Smooth muscle cell (in vitro differentiated cells): ENCODE data around the gene LRP1-AS. TPM values are rescaled to one million over a fixed set of nuclear protein-coding genes. Genes with fewer than 3 reads are reported as not detected.

ENCODE experiments used
- DNase-seq: peaks from one replicate; lab custom pipeline; 2025; ENCODE audit not compliant: unreplicated experiment; lab: John Stamatoyannopoulos, UW
- H2AFZ ChIP-seq: fragments of 200-600 bp; sonication (generic); 2 replicates; pipeline ENCODE4 v1.6.0; 2016; ENCODE audit warnings: antibody characterized with exemption, low read depth, mild to moderate bottlenecking
- H3F3A ChIP-seq: fragments of 200-600 bp; sonication (generic); 2 replicates; pipeline ENCODE4 v1.6.0; 2017; ENCODE audit warnings: antibody characterized with exemption, low read depth
- H3K27ac ChIP-seq: fragments of 200-600 bp; sonication (generic); 2 replicates; pipeline ENCODE4 v1.5.1; 2016; ENCODE audit warnings: low read depth, mild to moderate bottlenecking
- H3K27me3 ChIP-seq: fragments of 200-600 bp; sonication (generic); 2 replicates; pipeline ENCODE4 v1.6.1; 2016; ENCODE audit warnings: low read depth, mild to moderate bottlenecking
- H3K36me3 ChIP-seq: fragments of 200-600 bp; sonication (generic); 2 replicates; pipeline ENCODE4 v1.5.1; 2016; ENCODE audit warnings: low read depth
- H3K4me1 ChIP-seq: fragments of 200-600 bp; sonication (generic); 2 replicates; pipeline ENCODE4 v1.5.1; 2016; ENCODE audit warnings: low read depth
- H3K4me2 ChIP-seq: fragments of 200-600 bp; sonication (generic); 2 replicates; pipeline ENCODE4 v1.6.0; 2016; ENCODE audit warnings: mild to moderate bottlenecking
- H3K4me3 ChIP-seq: fragments of 200-600 bp; sonication (generic); 2 replicates; pipeline ENCODE4 v1.5.1; 2016; ENCODE audit warnings: mild to moderate bottlenecking
- H3K79me2 ChIP-seq: fragments of 200-600 bp; sonication (generic); 2 replicates; pipeline ENCODE4 v1.6.0; 2016; ENCODE audit warnings: low read depth, mild to moderate bottlenecking
- H3K9ac ChIP-seq: fragments of 200-600 bp; sonication (generic); 2 replicates; pipeline ENCODE4 v1.6.0; 2016; ENCODE audit warnings: low read depth
- H3K9me3 ChIP-seq: fragments of 200-600 bp; sonication (generic); replicated peaks from 2 replicates; pipeline ENCODE4 v1.5.1; 2016; ENCODE audit warnings: low read depth
- H4K20me1 ChIP-seq: fragments of 200-600 bp; sonication (generic); 2 replicates; pipeline ENCODE4 v1.6.0; 2016; ENCODE audit warnings: low read depth
- CTCF ChIP-seq: fragments of 200-600 bp; sonication (generic); IDR thresholded peaks from 2 replicates; pipeline ENCODE4 v1.5.1; 2017; ENCODE audit warnings: borderline replicate concordance, mild to moderate bottlenecking, antibody characterized with exemption; ENCODE audit not compliant: insufficient read depth, poor library complexity, severe bottlenecking
- WGBS: methylation state at CpG from one replicate; pipeline ENCODE4 v1.1.7; 2016; ENCODE audit warnings: low lambda C conversion rate; 5-methylcytosine and 5-hydroxymethylcytosine counted together
- polyA plus RNA-seq: library from polyadenylated mRNA; unstranded; fragments of >200 nt; fragmentation: Nextera tagmentation; extraction: Ambion mirVana; gene quantifications from 2 replicates; pipeline ENCODE4 v1.2.1, GENCODE V29; 2016
- total RNA-seq: library from RNA; depleted of rRNA; stranded (reverse); fragments of >200 nt; gene quantifications from 2 replicates; pipeline ENCODE4 v1.2.3, GENCODE V29; 2014

LRP1-AS gene
- total and polyA plus RNA-seq, 2 experiments from 2014 or later, result not detected

DNA sequence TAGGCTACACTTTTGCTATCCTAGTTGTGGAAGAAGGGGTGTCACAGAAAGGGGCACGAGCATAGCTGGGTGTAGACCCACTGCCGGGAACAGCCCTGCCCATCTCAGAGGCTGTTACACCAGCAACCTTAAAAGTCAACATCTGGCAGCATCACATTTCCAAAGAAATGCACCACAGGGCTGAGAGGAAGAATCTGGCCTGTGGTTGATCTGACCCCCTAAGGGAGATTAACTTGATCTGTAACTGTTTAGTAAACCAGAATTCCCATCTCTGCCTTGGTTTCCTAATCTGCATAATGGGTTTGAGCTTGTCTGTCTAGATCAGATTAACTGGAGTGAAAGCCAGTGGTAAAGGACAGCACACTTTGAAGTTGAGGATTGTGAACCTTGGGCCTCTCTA, 1.3 kb downstream of the LRP1-AS start:
- DNase-seq, result no peak
- H3K79me2 ChIP-seq, result peaks cover 42% of the 10 kb centered on the region
- no peak for TF ChIP-seq CTCF
- H2AFZ ChIP-seq, result no peak overlapping the region
- H3K4me3 ChIP-seq, result no peak overlapping the region
- peak overlapping the region; percentile 41 for H3K27ac ChIP-seq
- H3K27me3 ChIP-seq, result no peaks in the 10 kb centered on the region
- H3F3A ChIP-seq, result peaks cover 15% of the 10 kb centered on the region
- peaks cover 100% of the 10 kb centered on the region for H4K20me1 ChIP-seq
- 87% methylated on average over 2 of the region's 2 CpGs for WGBS
- peaks cover 6% of the 10 kb centered on the region for H3K36me3 ChIP-seq
- H3K4me2 ChIP-seq, result no peak overlapping the region
- no peaks in the 10 kb centered on the region for H3K9me3 ChIP-seq
- no peaks in the 10 kb centered on the region for H3K4me1 ChIP-seq
- H3K9ac ChIP-seq, result no peak overlapping the region

- Histone ChIP-seq H2AFZ (no peak overlapping the region), H3K36me3 (peaks cover 6% of the 10 kb centered on the region), H4K20me1 (peaks cover 100% of the 10 kb centered on the region), H3K27ac (peak overlapping the region; percentile 41), H3K4me2 (no peak overlapping the region), H3K4me1 (no peaks in the 10 kb centered on the region), H3F3A (peaks cover 15% of the 10 kb centered on the region), H3K79me2 (peaks cover 41% of the 10 kb centered on the region), H3K27me3 (no peaks in the 10 kb centered on the region), H3K9ac (no peak overlapping the region), H3K4me3 (no peak overlapping the region), H3K9me3 (no peaks in the 10 kb centered on the region)
- 90% methylated on average over 10 of the region's 10 CpGs for WGBS
- no peak for DNase-seq
- TF ChIP-seq CTCF, result no peak
Measured at GRCh38 chr12:57145460-57146059, 1.9 kb downstream of the LRP1-AS start.

- H3K36me3 ChIP-seq, result peaks cover 6% of the 10 kb centered on the region
- peaks cover 100% of the 10 kb centered on the region for H4K20me1 ChIP-seq
- no peak overlapping the region for H3K4me2 ChIP-seq
- H3K27me3 ChIP-seq, result no peaks in the 10 kb centered on the region
- H3F3A ChIP-seq, result peaks cover 15% of the 10 kb centered on the region
- no peak for DNase-seq
- peaks cover 36% of the 10 kb centered on the region for H3K79me2 ChIP-seq
- H3K27ac ChIP-seq, result no peak overlapping the region
- WGBS, result 92% methylated on average over 4 of the region's 4 CpGs
- no peak for TF ChIP-seq CTCF
- no peak overlapping the region for H3K4me3 ChIP-seq
- H3K9ac ChIP-seq, result no peak overlapping the region
- H3K4me1 ChIP-seq, result no peaks in the 10 kb centered on the region
- no peaks in the 10 kb centered on the region for H3K9me3 ChIP-seq
- H2AFZ ChIP-seq, result no peak overlapping the region
Measured at GRCh38 chr12:57143454-57143853, 4.0 kb downstream of the LRP1-AS start.

DNA sequence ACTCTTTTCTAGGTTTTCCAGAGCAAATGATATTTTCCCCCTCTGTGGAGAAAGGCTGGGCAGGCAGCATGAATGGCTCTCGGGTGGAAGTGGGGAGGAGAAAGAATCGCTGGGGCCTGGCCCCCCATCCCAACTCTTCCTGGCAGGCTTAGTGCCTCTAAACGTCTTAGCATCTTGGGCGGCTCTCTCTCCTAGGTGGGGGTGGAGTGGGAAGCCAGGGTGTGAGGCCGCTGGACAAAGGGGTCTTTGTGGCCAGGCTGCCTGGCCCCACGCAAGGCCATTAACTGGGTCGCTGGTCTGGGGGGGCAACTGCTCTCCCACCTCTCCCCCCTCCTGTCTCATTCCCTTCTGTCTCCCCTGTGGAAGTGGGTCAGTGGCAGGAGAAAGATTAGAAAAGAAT, 4.7 kb downstream of the LRP1-AS start:
- H4K20me1 ChIP-seq, result peaks cover 100% of the 10 kb centered on the region
- H3K79me2 ChIP-seq, result peaks cover 39% of the 10 kb centered on the region
- H3K36me3 ChIP-seq, result peaks cover 6% of the 10 kb centered on the region

More for the DNA sequence above, 4.7 kb downstream of the LRP1-AS start:
- 90% methylated on average over 7 of the region's 7 CpGs for WGBS
- no peak for DNase-seq
- no peak for TF ChIP-seq CTCF
- no peaks in the 10 kb centered on the region for H3K27me3 ChIP-seq
- no peak overlapping the region for H3K9ac ChIP-seq
- peaks cover 15% of the 10 kb centered on the region for H3F3A ChIP-seq
- H3K4me1 ChIP-seq, result no peaks in the 10 kb centered on the region
- no peaks in the 10 kb centered on the region for H3K9me3 ChIP-seq
- no peak overlapping the region for H2AFZ ChIP-seq
- H3K27ac ChIP-seq, result no peak overlapping the region
- no peak overlapping the region for H3K4me3 ChIP-seq
- H3K4me2 ChIP-seq, result no peak overlapping the region
